ENCODE data around the gene GOLGA6L2. TPM values are rescaled to one million over a fixed set of nuclear protein-coding genes. Genes with fewer than 3 reads are reported as not detected.
"Not testable (repeated sequence)": the region's sequence is repeated elsewhere in the genome, so short reads cannot be mapped to it uniquely, and the experiment has no call there.

Gene GOLGA6L2
- polyA plus RNA-seq, 4 donors = not detected

DNA sequence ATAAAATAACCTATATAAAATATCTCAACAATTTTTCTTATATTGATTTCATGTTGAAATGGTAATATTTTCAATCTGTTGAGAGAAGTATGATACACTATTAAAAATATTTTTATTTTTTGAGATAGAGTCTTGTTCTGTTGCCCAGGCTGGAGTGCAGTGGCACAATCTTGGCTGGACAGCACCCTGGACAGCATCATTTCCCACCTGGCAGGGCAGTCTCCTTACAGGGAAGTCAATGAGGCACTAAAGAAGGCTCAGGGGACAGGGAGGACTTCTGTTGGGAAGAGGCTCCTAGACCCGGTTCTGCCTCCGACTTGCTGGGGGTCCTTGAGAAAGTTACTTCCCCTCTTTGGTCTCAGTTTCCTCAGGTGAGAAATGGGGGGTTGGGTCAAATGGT, 9.4 kb downstream of the GOLGA6L2 start:
- Histone ChIP-seq H3K9me3 (ENCODE audit: control insufficient read depth in 2 of 2, insufficient read depth in 1 of 2, low read depth in 1 of 2, low read length in 1 of 2) (peaks cover 0 to 6% of the 10 kb centered on the region in 2 donors), H3K4me3 (ENCODE audit: low read depth in 1 of 3, low read length in 3 of 3) (no peak overlapping the region), H3K27me3 (ENCODE audit: control insufficient read depth in 3 of 3, insufficient read depth in 3 of 3, low read length in 3 of 3) (no peaks in the 10 kb centered on the region), H3K4me1 (ENCODE audit: control insufficient read depth in 3 of 3, insufficient read depth in 2 of 3, low read depth in 1 of 3, low read length in 2 of 3) (no peaks in the 10 kb centered on the region), H3K36me3 (ENCODE audit: control insufficient read depth in 3 of 3, insufficient read depth in 2 of 3, low read depth in 1 of 3, low read length in 3 of 3) (no peaks in the 10 kb centered on the region), H3K27ac (ENCODE audit: low read depth in 1 of 3, low read length in 2 of 3) (no peak overlapping the region)
- DNase-seq (no peak), FAIRE-seq (no peak)
- 87 to 91% (median 88%) methylated on average over 2 of the region's 2 CpGs for WGBS, 3 donors

DNA sequence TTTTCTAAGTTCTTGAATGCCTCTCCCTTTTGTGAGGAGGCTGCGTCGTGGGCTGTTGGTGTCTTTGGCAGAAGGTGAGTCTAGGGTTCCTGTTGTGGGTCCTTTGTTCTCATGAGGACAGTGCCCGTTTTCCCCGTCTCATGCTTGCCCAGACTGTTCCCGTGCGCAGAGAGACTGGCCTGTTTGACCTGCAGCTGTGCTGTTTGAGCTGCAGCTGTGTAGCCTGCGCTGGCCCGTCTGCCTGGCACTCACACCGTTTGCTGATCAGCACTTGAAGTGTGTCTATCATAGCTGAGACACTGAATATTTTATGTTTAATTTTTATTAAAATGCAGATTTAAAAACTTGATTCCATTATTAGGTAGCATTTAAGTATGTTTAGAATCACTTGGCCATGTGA, 9.9 kb downstream of the GOLGA6L2 start:
- WGBS, 3 donors = 70 to 79% (median 78%) methylated on average over 9 of the region's 9 CpGs

DNA sequence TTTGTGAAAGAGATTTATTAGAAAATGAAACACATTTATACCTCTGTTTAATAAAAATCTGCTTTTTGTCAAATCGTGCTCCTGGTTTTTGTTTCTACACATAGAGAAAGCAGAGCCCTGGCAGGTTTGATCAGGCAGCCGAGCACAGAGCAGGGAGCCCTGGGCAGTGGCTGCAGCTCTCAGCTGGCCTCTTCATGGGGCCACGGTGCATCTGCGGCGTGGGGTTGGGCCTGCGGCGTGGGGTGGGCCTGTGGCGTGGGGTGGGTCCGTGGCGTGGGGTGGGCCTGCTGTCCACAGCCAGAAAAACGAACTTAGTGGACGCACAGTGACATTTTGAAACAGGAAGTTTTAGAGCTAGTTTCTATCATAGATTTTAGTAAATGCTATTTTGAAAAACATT, 10.6 kb downstream of the GOLGA6L2 start:
- FAIRE-seq = no peak
- H3K27ac ChIP-seq (ENCODE audit: low read depth in 1 of 3, low read length in 2 of 3) = no peak overlapping the region

More for the DNA sequence above, 9.9 kb downstream of the GOLGA6L2 start:
- Histone ChIP-seq H3K4me1 (ENCODE audit: control insufficient read depth in 3 of 3, insufficient read depth in 2 of 3, low read depth in 1 of 3, low read length in 2 of 3) (no peaks in the 10 kb centered on the region), H3K9me3 (ENCODE audit: control insufficient read depth in 2 of 2, insufficient read depth in 1 of 2, low read depth in 1 of 2, low read length in 1 of 2) (peaks cover 0 to 6% of the 10 kb centered on the region in 2 donors), H3K27ac (ENCODE audit: low read depth in 1 of 3, low read length in 2 of 3) (no peak overlapping the region), H3K4me3 (ENCODE audit: low read depth in 1 of 3, low read length in 3 of 3) (no peak overlapping the region), H3K36me3 (ENCODE audit: control insufficient read depth in 3 of 3, insufficient read depth in 2 of 3, low read depth in 1 of 3, low read length in 3 of 3) (no peaks in the 10 kb centered on the region), H3K27me3 (ENCODE audit: control insufficient read depth in 3 of 3, insufficient read depth in 3 of 3, low read length in 3 of 3) (no peaks in the 10 kb centered on the region)
- DNase-seq (no peak), FAIRE-seq (no peak)

DNA sequence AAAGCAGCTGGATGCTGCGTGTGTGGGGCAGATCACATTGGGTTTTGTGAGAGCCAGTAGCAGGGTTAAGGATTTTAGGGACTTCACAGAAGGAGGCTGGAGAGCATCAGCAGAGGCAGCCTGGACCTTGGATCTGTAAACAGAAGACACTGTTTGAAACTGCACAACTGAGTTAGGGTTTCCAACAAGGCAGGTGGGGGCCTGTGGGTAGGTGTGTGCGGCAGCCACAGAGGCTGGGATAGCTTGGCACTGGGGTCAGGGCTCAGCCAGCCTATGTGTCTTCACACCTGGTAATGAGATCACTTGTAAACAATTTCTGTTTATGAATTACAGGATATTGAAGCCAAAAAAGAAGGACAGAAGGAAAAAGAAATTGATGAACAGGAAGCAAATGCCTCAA, 12.3 kb downstream of the GOLGA6L2 start:
- not testable (repeated sequence) for H3K4me3 ChIP-seq (ENCODE audit: low read depth in 1 of 3, low read length in 3 of 3); FAIRE-seq; H3K27me3 ChIP-seq (ENCODE audit: control insufficient read depth in 3 of 3, insufficient read depth in 3 of 3, low read length in 3 of 3); H3K4me1 ChIP-seq (ENCODE audit: control insufficient read depth in 3 of 3, insufficient read depth in 2 of 3, low read depth in 1 of 3, low read length in 2 of 3); H3K36me3 ChIP-seq (ENCODE audit: control insufficient read depth in 3 of 3, insufficient read depth in 2 of 3, low read depth in 1 of 3, low read length in 3 of 3); DNase-seq; H3K9me3 ChIP-seq (ENCODE audit: control insufficient read depth in 2 of 2, insufficient read depth in 1 of 2, low read depth in 1 of 2, low read length in 1 of 2); H3K27ac ChIP-seq (ENCODE audit: low read depth in 1 of 3, low read length in 2 of 3)
- WGBS, 3 donors = 71 to 82% (median 78%) methylated on average over 2 of the region's 2 CpGs

More for the DNA sequence above, 10.6 kb downstream of the GOLGA6L2 start:
- H3K4me1 ChIP-seq (ENCODE audit: control insufficient read depth in 3 of 3, insufficient read depth in 2 of 3, low read depth in 1 of 3, low read length in 2 of 3) = no peaks in the 10 kb centered on the region
- no peak overlapping the region for H3K4me3 ChIP-seq (ENCODE audit: low read depth in 1 of 3, low read length in 3 of 3)
- WGBS, 3 donors = 73 to 81% (median 75%) methylated on average over 12 of the region's 12 CpGs
- no peaks in the 10 kb centered on the region for H3K36me3 ChIP-seq (ENCODE audit: control insufficient read depth in 3 of 3, insufficient read depth in 2 of 3, low read depth in 1 of 3, low read length in 3 of 3)
- H3K9me3 ChIP-seq (ENCODE audit: control insufficient read depth in 2 of 2, insufficient read depth in 1 of 2, low read depth in 1 of 2, low read length in 1 of 2) = peaks cover 0 to 4% of the 10 kb centered on the region in 2 donors
- H3K27me3 ChIP-seq (ENCODE audit: control insufficient read depth in 3 of 3, insufficient read depth in 3 of 3, low read length in 3 of 3) = no peaks in the 10 kb centered on the region
- no peak for DNase-seq

DNA sequence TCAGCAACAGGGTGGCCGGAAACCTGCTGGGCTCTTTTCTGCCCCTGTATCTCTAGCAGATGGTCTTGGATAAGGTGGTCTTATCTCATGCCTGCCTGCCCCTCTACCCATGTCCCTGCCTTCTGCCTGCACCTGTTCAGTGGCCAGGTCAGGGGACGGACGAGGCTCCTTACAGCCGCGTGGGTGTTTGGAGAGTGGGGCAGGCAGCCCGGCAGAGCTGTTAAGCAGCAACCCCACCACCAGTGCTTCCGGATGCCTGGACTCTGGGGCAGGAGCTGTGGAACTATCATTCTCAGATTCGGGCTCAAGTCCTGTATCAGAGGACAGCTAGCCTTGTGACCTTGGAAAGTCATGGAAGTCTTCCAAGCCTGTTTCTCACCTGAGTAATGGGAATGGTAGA, 21.7 kb downstream of the GOLGA6L2 start:
- H3K27me3 ChIP-seq (ENCODE audit: control insufficient read depth in 3 of 3, insufficient read depth in 3 of 3, low read length in 3 of 3); DNase-seq; H3K9me3 ChIP-seq (ENCODE audit: control insufficient read depth in 2 of 2, insufficient read depth in 1 of 2, low read depth in 1 of 2, low read length in 1 of 2); FAIRE-seq; H3K4me3 ChIP-seq (ENCODE audit: low read depth in 1 of 3, low read length in 3 of 3); H3K4me1 ChIP-seq (ENCODE audit: control insufficient read depth in 3 of 3, insufficient read depth in 2 of 3, low read depth in 1 of 3, low read length in 2 of 3); H3K27ac ChIP-seq (ENCODE audit: low read depth in 1 of 3, low read length in 2 of 3); H3K36me3 ChIP-seq (ENCODE audit: control insufficient read depth in 3 of 3, insufficient read depth in 2 of 3, low read depth in 1 of 3, low read length in 3 of 3): not testable (repeated sequence)
- 86 to 92% (median 88%) methylated on average over 8 of the region's 8 CpGs for WGBS, 3 donors

DNA sequence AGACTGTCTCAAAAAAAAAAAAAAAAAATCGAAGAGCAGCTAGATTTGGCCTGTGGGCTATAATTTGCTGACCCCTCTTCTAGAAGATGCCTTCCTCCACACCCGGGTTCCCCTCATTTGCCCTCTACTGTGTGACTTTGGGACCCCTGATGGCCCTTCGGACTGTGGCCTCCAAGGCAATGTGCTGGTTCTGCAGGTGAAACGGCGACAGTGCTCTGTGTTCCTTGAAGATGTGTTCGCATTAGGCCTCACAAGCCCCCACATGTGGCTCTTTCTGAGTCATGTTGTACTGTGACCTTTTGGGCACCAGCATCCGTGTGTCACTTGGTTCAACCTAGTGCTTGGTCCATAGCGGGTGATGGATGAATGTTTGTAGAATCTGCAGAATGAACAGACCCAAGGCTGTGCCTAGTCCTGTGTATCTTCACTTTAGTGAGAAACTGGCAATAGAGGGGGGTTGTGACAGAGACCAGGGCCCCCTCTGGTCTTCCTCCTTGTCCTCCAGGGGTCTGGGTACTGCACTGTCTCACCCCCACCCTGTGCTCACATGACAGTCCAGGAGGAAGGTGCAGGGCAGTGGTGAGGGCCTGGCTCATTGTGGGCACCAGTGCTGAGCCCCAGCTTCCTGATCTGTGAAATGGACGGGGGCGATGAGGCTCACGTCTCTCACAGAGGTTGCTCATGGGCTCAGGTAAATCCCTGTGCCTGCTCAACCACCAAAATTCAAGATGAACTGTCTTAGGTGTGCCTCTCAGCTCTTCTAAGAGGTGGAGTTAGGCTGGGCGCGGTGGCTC, 22.7 kb downstream of the GOLGA6L2 start:
- H3K4me1 ChIP-seq (ENCODE audit: control insufficient read depth in 3 of 3, insufficient read depth in 2 of 3, low read depth in 1 of 3, low read length in 2 of 3) = no peaks in the 10 kb centered on the region
- WGBS, 3 donors = 85 to 90% (median 86%) methylated on average over 13 of the region's 13 CpGs
- DNase-seq = no peak
- no peaks in the 10 kb centered on the region for H3K36me3 ChIP-seq (ENCODE audit: control insufficient read depth in 3 of 3, insufficient read depth in 2 of 3, low read depth in 1 of 3, low read length in 3 of 3)
- peaks cover 0 to 2% (median 0%) of the 10 kb centered on the region in 3 donors for H3K27me3 ChIP-seq (ENCODE audit: control insufficient read depth in 3 of 3, insufficient read depth in 3 of 3, low read length in 3 of 3)
- no peaks in the 10 kb centered on the region for H3K9me3 ChIP-seq (ENCODE audit: control insufficient read depth in 2 of 2, insufficient read depth in 1 of 2, low read depth in 1 of 2, low read length in 1 of 2)
- FAIRE-seq = no peak
- no peak overlapping the region for H3K4me3 ChIP-seq (ENCODE audit: low read depth in 1 of 3, low read length in 3 of 3)
- H3K27ac ChIP-seq (ENCODE audit: low read depth in 1 of 3, low read length in 2 of 3) = no peak overlapping the region

DNA sequence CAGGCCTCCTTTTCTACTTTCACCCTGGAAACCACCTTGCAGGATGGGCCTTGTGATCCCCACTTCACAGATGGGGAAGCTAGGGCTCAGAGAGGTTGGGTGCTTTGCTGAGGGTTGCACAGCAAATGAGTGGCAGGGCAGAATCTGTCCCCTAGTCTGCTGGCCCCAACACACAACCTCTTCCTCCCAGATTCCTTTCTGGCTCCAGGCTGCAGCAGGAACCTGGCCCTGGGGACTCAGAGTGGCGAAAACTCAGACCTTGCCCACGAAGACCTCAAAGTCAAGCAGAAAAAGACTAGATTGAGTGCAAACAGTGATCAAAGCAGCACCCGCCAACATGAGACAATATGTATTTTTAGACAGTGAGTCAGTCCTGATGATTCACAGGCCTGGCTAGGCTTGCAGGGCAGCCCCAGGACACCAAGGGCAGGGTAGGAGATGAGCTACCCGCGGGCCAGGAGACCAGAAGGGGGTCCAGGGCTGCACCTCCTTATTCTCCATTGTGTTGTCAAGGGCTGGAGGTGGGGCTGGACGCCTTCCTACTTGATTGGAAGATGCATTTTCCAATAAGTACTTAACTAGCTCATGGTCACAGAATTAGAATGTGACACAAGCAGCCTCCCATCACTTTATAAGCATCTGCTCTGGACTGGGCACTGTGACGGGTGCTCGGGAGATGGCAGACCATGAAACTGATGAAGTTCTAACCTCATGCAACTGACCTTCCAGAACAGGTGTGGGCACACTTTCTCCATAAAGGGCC, 23.9 kb downstream of the GOLGA6L2 start:
- no peak for DNase-seq
- Histone ChIP-seq H3K4me3 (ENCODE audit: low read depth in 1 of 3, low read length in 3 of 3) (no peak overlapping the region), H3K9me3 (ENCODE audit: control insufficient read depth in 2 of 2, insufficient read depth in 1 of 2, low read depth in 1 of 2, low read length in 1 of 2) (no peaks in the 10 kb centered on the region), H3K27ac (ENCODE audit: low read depth in 1 of 3, low read length in 2 of 3) (no peak overlapping the region), H3K4me1 (ENCODE audit: control insufficient read depth in 3 of 3, insufficient read depth in 2 of 3, low read depth in 1 of 3, low read length in 2 of 3) (no peaks in the 10 kb centered on the region), H3K36me3 (ENCODE audit: control insufficient read depth in 3 of 3, insufficient read depth in 2 of 3, low read depth in 1 of 3, low read length in 3 of 3) (no peaks in the 10 kb centered on the region), H3K27me3 (ENCODE audit: control insufficient read depth in 3 of 3, insufficient read depth in 3 of 3, low read length in 3 of 3) (peaks cover 0 to 2% (median 0%) of the 10 kb centered on the region in 3 donors)
- FAIRE-seq = no peak
- WGBS, 3 donors = 67 to 79% (median 76%) methylated on average over 8 of the region's 8 CpGs

DNA sequence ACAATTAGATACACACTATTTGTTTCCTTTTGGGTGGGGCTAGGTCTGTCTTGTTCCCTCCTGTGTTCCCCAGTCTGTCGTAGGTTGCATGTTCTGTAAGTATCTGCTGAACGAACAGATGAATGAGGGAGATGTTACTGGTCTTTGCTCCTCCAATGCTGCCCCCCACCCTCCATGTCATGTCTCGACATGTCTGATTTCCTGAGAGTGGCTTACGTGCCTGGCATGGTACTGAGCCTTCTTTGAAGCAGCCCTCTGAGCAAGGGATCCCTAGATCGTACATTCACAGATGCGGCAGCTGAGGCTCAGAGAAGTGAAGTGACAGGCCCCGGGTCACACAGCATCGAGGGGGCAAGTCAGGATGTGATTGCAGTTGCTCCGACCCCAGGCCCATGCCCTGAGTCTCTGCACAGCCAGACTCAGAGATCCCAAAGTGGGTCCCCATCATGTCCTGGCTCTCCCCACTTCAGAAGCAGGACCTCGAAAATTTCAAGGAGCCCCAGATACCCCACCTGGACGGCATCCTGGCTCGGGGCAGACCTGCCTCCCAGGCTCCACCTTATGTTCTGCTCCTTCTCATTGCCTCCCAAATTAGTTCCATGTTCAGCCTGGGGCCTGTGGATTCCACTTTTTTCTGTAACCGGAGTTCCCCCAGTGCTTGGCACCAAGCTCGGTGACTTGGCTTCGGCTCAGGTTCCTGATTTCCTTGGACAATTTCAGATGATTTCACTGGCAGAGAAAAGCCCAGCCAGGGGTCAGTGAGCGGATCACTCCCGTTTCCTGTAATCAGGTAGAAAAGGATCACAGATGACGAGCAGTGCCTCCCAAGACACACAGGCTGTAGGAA, 24.7 kb downstream of the GOLGA6L2 start:
- no peak overlapping the region for H3K4me3 ChIP-seq (ENCODE audit: low read depth in 1 of 3, low read length in 3 of 3)
- 84 to 88% (median 85%) methylated on average over 18 of the region's 18 CpGs for WGBS, 3 donors
- FAIRE-seq (no peak), DNase-seq (no peak)
- no peaks in the 10 kb centered on the region for H3K9me3 ChIP-seq (ENCODE audit: control insufficient read depth in 2 of 2, insufficient read depth in 1 of 2, low read depth in 1 of 2, low read length in 1 of 2)
- H3K27ac ChIP-seq (ENCODE audit: low read depth in 1 of 3, low read length in 2 of 3) = no peak overlapping the region
- no peaks in the 10 kb centered on the region for H3K36me3 ChIP-seq (ENCODE audit: control insufficient read depth in 3 of 3, insufficient read depth in 2 of 3, low read depth in 1 of 3, low read length in 3 of 3)
- H3K27me3 ChIP-seq (ENCODE audit: control insufficient read depth in 3 of 3, insufficient read depth in 3 of 3, low read length in 3 of 3) = peaks cover 0 to 2% (median 0%) of the 10 kb centered on the region in 3 donors
- no peaks in the 10 kb centered on the region for H3K4me1 ChIP-seq (ENCODE audit: control insufficient read depth in 3 of 3, insufficient read depth in 2 of 3, low read depth in 1 of 3, low read length in 2 of 3)
